Body of pancreas (tissue), 4 donors: Measurements from ENCODE around the gene TOR1AIP2. TPM values are rescaled to one million over a fixed set of nuclear protein-coding genes. Genes with fewer than 3 reads are reported as not detected.

Source experiments
- ATAC-seq: fragments of 150-250 bp; one replicate; pipeline ENCODE4 v1.9.1; 2016
- DNase-seq, 4 donors: peaks; one replicate each; pipeline ENCODE4 v3.0.0-alpha.2; 2019
- H3K27ac ChIP-seq, 4 donors: fragments of 200-600 bp; sonication (generic); 1 replicate in 3 of 4; 2 replicates in 1 of 4; pipeline versions ENCODE4 v1.5.1 to v1.6.1; 2016 to 2019; ENCODE audit warnings: mild to moderate bottlenecking in 1 of 4, mixed read lengths in 1 of 4, moderate library complexity in 1 of 4
- H3K27me3 ChIP-seq, 2 donors: fragments of 200-600 bp; sonication (generic); one replicate each; pipeline ENCODE4 v1.6.0; 2016; ENCODE audit warnings: mild to moderate bottlenecking in 1 of 2
- H3K36me3 ChIP-seq, 2 donors: fragments of 200-600 bp; sonication (generic); replicated peaks in 1 of 2; 2 replicates each; pipeline ENCODE4 v1.5.1; 2016; ENCODE audit warnings: low read depth in 2 of 2; ENCODE audit not compliant: insufficient read depth in 1 of 2
- H3K4me1 ChIP-seq: fragments of 200-600 bp; sonication (generic); one replicate; pipeline ENCODE4 v1.6.0; 2016
- H3K4me3 ChIP-seq, 2 donors: fragments of 200-600 bp; sonication (generic); 1 replicate in 1 of 2; 2 replicates in 1 of 2; pipeline ENCODE4 v1.5.1; 2016 to 2019
- H3K9me3 ChIP-seq, 3 donors: fragments of 200-600 bp; sonication (generic); 1 replicate in 2 of 3; 2 replicates in 1 of 3; pipeline ENCODE4 v1.5.1; 2016
- POLR2A ChIP-seq, 3 donors: fragments of 450-650 bp; IDR thresholded peaks; one replicate each; pipeline ENCODE4 v1.6.1; 2016; ENCODE audit warnings: antibody characterized with exemption in 3 of 3, mild to moderate bottlenecking in 2 of 3
- WGBS, 2 donors: methylation state at CpG; one replicate each; pipeline ENCODE4 v1.1.5; 2017; 5-methylcytosine and 5-hydroxymethylcytosine counted together
- intact Hi-C: fragments of 100-400 bp; cut with DNase I; formaldehyde crosslinking; loops from one replicate; pipeline ENCODE4 v1.15.1; 2023
- total RNA-seq, 2 donors: library from RNA; depleted of rRNA; stranded (reverse); fragments of >200 nt; gene quantifications; one replicate each; pipeline ENCODE4 v1.1.0, GENCODE V29; 2016
- TF ChIP-seq, protein P1 (sequence below), 7 experiments: fragments of 450-650 bp in 4 of 7; fragments of 200-600 bp in 3 of 7; sonication (generic) in 3 of 7; IDR thresholded peaks; one replicate each; pipeline ENCODE4 v1.5.1; 2016 to 2019; ENCODE audit warnings: antibody characterized with exemption in 7 of 7

The TOR1AIP2 gene
- total RNA-seq, 2 donors from 2014 or later, result 44.1 to 44.8 TPM

DNA sequence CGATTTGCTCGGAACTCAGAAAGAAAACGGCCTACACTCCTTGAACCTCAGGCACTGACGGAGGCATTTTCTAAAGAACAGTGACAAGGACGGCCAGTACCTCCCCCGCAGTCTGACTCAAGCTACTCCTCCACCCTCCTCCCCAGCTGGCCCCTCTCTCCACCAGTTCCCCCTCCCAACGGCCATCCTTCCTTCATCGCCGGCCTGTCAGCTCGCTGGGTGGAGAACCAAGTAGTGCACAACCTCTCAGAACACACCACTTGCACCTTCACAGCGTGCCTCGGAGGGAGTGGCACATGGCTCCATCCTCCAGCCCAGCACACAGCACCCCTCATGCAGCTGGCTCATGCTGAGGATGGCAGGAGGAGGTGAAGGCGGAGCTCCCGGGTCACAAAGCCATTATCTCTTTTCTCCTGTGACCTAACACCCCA lies 58.8 kb downstream of the TOR1AIP2 start:
- ATAC-seq (no peak), DNase-seq (peak in 1 of 4 donors; percentile 27)
- Histone ChIP-seq H3K36me3 (no peaks in the 10 kb centered on the region), H3K9me3 (no peaks in the 10 kb centered on the region), H3K4me3 (no peak overlapping the region), H3K27me3 (no peaks in the 10 kb centered on the region), H3K4me1 (peaks cover 25% of the 10 kb centered on the region), H3K27ac (no peak overlapping the region)
- intact Hi-C loops, result no loop called here
- WGBS, 2 donors, result 49 to 58% methylated on average over 13 to 14 of the region's 14 CpGs
- TF ChIP-seq POLR2A (IDR thresholded peaks at IDR 0.05), result no peak
- TF ChIP-seq, protein P1, sequence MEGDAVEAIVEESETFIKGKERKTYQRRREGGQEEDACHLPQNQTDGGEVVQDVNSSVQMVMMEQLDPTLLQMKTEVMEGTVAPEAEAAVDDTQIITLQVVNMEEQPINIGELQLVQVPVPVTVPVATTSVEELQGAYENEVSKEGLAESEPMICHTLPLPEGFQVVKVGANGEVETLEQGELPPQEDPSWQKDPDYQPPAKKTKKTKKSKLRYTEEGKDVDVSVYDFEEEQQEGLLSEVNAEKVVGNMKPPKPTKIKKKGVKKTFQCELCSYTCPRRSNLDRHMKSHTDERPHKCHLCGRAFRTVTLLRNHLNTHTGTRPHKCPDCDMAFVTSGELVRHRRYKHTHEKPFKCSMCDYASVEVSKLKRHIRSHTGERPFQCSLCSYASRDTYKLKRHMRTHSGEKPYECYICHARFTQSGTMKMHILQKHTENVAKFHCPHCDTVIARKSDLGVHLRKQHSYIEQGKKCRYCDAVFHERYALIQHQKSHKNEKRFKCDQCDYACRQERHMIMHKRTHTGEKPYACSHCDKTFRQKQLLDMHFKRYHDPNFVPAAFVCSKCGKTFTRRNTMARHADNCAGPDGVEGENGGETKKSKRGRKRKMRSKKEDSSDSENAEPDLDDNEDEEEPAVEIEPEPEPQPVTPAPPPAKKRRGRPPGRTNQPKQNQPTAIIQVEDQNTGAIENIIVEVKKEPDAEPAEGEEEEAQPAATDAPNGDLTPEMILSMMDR (IDR thresholded peaks at IDR 0.05), result no peak

- H3K36me3 ChIP-seq, result no peaks in the 10 kb centered on the region
- H3K27ac ChIP-seq, result no peak overlapping the region
- H3K4me3 ChIP-seq, result no peak overlapping the region
- no peak for ATAC-seq
- TF ChIP-seq, protein P1 (IDR thresholded peaks at IDR 0.05), result no peak
- no peak for TF ChIP-seq POLR2A (IDR thresholded peaks at IDR 0.05)
- H3K9me3 ChIP-seq, result no peaks in the 10 kb centered on the region
- peaks cover 25% of the 10 kb centered on the region for H3K4me1 ChIP-seq
- intact Hi-C loops, result no loop called here
- no peak for DNase-seq
- WGBS, 2 donors, result 78 to 82% methylated on average over 7 of the region's 7 CpGs
- no peaks in the 10 kb centered on the region for H3K27me3 ChIP-seq
These were observed 59.3 kb downstream of the TOR1AIP2 start for GRCh38 chr1:179818260-179818659.

- Histone ChIP-seq H3K4me1 (peaks cover 25% of the 10 kb centered on the region), H3K27me3 (no peaks in the 10 kb centered on the region), H3K4me3 (no peak overlapping the region), H3K36me3 (no peaks in the 10 kb centered on the region), H3K9me3 (no peaks in the 10 kb centered on the region), H3K27ac (no peak overlapping the region)
- ATAC-seq (peak; percentile 6), DNase-seq (peak; percentile 26 to 57 (median 30))
- TF ChIP-seq POLR2A (IDR thresholded peaks at IDR 0.05), result no peak
- TF ChIP-seq, protein P1 (IDR thresholded peaks at IDR 0.05), result no peak
- intact Hi-C loops, result no loop called here
- WGBS, 2 donors, result 62 to 85% methylated on average over 6 to 8 of the region's 8 CpGs
These were observed 59.8 kb downstream of the TOR1AIP2 start for GRCh38 chr1:179817789-179818188.

DNA sequence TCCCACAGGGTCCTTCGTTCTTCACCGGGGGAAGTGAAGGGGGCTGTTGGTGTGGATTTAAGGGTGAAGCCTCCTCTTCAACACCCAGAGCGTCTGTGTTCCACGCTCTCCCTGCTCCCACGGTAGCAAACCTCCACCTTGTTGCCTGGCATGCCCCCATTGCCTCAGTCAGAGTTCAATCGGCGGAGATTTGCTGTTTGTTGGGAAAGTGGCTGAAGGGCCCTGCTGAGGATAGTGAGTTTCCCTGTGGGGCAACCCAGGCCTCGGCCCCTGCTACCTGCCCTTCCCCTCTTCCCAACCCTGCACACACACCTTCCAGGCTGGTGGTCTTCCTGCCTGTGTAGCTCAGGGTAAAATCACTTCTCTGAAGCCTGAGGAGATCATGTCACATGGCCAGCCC lies 60.5 kb downstream of the TOR1AIP2 start:
- ATAC-seq (no peak), DNase-seq (no peak)
- TF ChIP-seq, protein P1 (IDR thresholded peaks at IDR 0.05), result no peak
- no peak for TF ChIP-seq POLR2A (IDR thresholded peaks at IDR 0.05)
- H3K4me1 ChIP-seq, result peaks cover 25% of the 10 kb centered on the region
- intact Hi-C loops, result no loop called here
- H3K27ac ChIP-seq, result no peak overlapping the region
- no peak overlapping the region for H3K4me3 ChIP-seq
- no peaks in the 10 kb centered on the region for H3K36me3 ChIP-seq
- no peaks in the 10 kb centered on the region for H3K27me3 ChIP-seq
- WGBS, 2 donors, result 77 to 90% methylated on average over 8 of the region's 8 CpGs
- no peaks in the 10 kb centered on the region for H3K9me3 ChIP-seq

DNA sequence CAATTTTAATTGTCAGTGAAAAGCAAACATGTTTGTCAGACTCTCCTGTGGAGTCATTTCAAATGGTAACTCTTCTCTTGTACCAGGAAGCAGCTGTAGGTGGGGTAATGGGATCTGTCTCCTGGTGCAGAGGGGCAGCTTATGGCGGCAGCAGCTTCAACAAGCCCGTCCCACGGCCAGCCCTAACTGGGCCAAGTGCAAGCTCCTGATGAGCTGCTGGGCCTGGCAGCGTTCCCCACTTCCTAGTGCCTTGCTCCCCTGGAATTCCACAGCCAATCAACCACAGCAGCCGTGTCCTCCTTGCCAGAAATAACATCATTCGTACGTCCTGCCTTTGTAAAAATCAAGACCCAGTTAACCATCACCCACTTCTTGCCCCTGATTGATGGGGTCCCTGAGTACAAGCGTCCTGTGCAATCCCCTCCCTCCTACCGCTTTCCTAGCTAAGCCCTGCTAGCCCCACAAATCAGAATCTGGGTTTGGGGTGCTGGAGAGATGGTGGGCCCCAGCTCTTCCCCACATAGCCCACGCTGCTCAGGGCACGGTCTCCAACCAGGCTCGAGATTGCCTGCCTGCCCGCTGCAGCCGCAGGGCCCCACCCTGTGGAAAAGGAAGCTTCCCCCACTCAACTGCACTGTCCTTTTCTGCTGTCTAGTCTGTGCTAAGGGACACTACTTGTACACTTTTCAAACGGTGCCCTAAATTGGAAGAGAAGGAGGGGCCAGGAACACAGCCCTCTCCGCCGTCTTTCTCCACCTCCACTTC lies 61.2 kb downstream of the TOR1AIP2 start:
- DNase-seq, result peak in 3 of 4 donors; percentile 16 to 43 (median 37)
- no peaks in the 10 kb centered on the region for H3K9me3 ChIP-seq
- 50 to 54% methylated on average over 15 to 17 of the region's 17 CpGs for WGBS, 2 donors
- no peak for ATAC-seq
- no peak overlapping the region for H3K4me3 ChIP-seq
- no peak for TF ChIP-seq POLR2A (IDR thresholded peaks at IDR 0.05)
- TF ChIP-seq, protein P1 (IDR thresholded peaks at IDR 0.05), result no peak
- H3K36me3 ChIP-seq, result no peaks in the 10 kb centered on the region
- no peaks in the 10 kb centered on the region for H3K27me3 ChIP-seq
- H3K4me1 ChIP-seq, result peaks cover 25% of the 10 kb centered on the region
- H3K27ac ChIP-seq, result no peak overlapping the region
- intact Hi-C loops, result no loop called here
